ENCODE results near the gene PHETA1. TPM values are rescaled to one million over a fixed set of nuclear protein-coding genes. Genes with fewer than 3 reads are reported as not detected.

Gene PHETA1
- total RNA-seq, 1 experiment from 2014 or later, result 26.2 TPM

DNA sequence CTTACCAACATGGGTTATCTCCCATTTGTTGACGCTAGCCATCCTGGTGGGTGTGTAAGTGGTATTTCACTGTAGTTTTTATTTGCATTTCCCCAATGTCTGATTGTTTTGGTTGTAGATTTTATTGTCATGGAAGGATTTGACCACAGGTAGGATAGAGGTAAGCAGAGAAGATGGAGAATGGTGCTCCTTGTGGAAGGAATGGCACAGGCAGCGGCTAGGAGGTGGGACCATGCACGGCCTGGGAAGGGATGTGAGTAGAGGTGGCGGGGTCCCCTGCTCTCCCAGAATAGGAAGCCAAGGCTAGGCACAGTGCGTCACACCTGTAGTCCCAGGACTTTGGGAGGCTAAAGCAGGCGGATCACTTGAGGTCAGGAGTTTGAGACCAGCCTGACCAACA lies 41.4 kb downstream of the PHETA1 start:
- Histone ChIP-seq H3K4me1 (replicated peaks; ENCODE audit: insufficient read depth) (no peaks in the 10 kb centered on the region), H3K27ac (no peak overlapping the region), H3K9me2 (ENCODE audit: insufficient read depth) (no peaks in the 10 kb centered on the region), H4K20me1 (ENCODE audit: insufficient read depth) (no peaks in the 10 kb centered on the region), H3K4me3 (no peak overlapping the region), H3F3A (ENCODE audit: insufficient read depth, low read depth) (peaks cover 10% of the 10 kb centered on the region; the same call in 1 of the 2 replicates), H2AFZ (no peak overlapping the region), H3K36me3 (ENCODE audit: low read depth) (no peaks in the 10 kb centered on the region), H3K9me3 (ENCODE audit: insufficient read depth, low read depth) (no peaks in the 10 kb centered on the region), H3K27me3 (ENCODE audit: insufficient read depth, low read depth) (no peaks in the 10 kb centered on the region), H3K79me2 (ENCODE audit: low read depth) (no peaks in the 10 kb centered on the region), H3K4me2 (no peak overlapping the region)
- no peak for DNase-seq
- ChIA-PET POLR2A (ENCODE audit: unreplicated experiment) (no interaction called here), CTCF (no interaction called here)
- TF ChIP-seq, protein P1, sequence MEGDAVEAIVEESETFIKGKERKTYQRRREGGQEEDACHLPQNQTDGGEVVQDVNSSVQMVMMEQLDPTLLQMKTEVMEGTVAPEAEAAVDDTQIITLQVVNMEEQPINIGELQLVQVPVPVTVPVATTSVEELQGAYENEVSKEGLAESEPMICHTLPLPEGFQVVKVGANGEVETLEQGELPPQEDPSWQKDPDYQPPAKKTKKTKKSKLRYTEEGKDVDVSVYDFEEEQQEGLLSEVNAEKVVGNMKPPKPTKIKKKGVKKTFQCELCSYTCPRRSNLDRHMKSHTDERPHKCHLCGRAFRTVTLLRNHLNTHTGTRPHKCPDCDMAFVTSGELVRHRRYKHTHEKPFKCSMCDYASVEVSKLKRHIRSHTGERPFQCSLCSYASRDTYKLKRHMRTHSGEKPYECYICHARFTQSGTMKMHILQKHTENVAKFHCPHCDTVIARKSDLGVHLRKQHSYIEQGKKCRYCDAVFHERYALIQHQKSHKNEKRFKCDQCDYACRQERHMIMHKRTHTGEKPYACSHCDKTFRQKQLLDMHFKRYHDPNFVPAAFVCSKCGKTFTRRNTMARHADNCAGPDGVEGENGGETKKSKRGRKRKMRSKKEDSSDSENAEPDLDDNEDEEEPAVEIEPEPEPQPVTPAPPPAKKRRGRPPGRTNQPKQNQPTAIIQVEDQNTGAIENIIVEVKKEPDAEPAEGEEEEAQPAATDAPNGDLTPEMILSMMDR (conservative IDR thresholded peaks at IDR 0.05), result no peak
- TF ChIP-seq EZH2 (IDR thresholded peaks at IDR 0.05; ENCODE audit: low read depth), result no peak
- intact Hi-C loops (cut with micrococcal nuclease; ENCODE audit: unreplicated experiment), result no loop called here
- no TSS peak for BruUV-seq (replicated peaks)

DNA sequence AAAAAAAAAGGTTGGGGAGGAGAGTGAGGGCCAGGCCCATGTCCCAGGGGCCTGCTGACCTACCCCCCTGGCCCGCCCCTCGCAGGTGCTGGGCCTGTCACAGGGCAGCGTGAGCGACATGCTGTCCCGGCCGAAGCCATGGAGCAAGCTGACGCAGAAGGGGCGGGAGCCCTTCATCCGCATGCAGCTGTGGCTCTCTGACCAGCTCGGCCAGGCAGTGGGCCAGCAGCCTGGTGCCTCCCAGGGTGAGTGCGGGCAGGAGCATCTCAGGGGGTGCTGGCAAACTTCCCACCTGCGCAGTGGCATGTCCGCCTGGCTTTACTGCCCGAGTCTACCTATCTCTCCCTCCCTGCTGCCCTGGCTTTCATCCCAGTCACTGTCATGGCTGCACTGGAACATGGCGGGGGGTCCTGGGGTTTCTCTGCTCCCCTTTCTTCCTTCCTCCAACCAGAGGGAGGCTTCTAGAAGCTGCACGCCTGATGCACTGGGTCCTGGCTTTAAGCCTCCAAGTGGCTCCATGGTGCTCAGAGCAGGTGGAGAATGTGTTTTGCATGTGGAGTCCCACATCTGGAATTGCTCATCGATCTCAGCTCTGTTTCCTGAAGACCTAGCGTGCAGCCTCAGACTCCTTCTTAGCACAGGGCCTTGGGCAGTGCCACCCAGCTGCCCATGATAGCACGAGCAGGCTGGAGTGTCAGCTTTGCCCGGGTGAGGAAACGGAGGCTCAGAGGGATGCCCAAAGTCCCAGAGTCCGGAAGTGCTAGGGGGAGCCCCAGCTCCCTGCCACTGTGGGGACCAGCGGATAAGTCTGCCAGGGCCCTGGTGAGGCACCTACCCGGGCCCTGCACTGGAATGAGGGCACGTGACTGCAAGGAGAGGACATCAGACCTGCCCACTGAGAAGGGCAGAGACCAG lies 46.3 kb downstream of the PHETA1 start:
- Histone ChIP-seq H2AFZ (no peak overlapping the region), H3K27me3 (ENCODE audit: insufficient read depth, low read depth) (no peaks in the 10 kb centered on the region), H3F3A (ENCODE audit: insufficient read depth, low read depth) (peaks cover 9% of the 10 kb centered on the region; the same call in 1 of the 2 replicates), H3K9me2 (ENCODE audit: insufficient read depth) (no peaks in the 10 kb centered on the region), H3K9me3 (ENCODE audit: insufficient read depth, low read depth) (no peaks in the 10 kb centered on the region), H3K4me3 (no peak overlapping the region), H3K4me1 (replicated peaks; ENCODE audit: insufficient read depth) (no peaks in the 10 kb centered on the region), H3K79me2 (ENCODE audit: low read depth) (no peaks in the 10 kb centered on the region), H4K20me1 (ENCODE audit: insufficient read depth) (no peaks in the 10 kb centered on the region), H3K4me2 (no peak overlapping the region), H3K36me3 (ENCODE audit: low read depth) (no peaks in the 10 kb centered on the region), H3K27ac (no peak overlapping the region)
- DNase-seq, result no peak
- TF ChIP-seq, protein P1 (conservative IDR thresholded peaks at IDR 0.05), result no peak
- TF ChIP-seq EZH2 (IDR thresholded peaks at IDR 0.05; ENCODE audit: low read depth), result no peak
- ChIA-PET CTCF (no interaction called here), POLR2A (ENCODE audit: unreplicated experiment) (interaction anchor here (0.5 to 0.6 kb wide), 2 partner anchors 77 to 406 kb away, joined by 4 to 5 read pairs; no protein-coding TSS in a partner anchor)
- intact Hi-C loops (cut with micrococcal nuclease; ENCODE audit: unreplicated experiment), result no loop called here
- BruUV-seq (replicated peaks), result no TSS peak

DNA sequence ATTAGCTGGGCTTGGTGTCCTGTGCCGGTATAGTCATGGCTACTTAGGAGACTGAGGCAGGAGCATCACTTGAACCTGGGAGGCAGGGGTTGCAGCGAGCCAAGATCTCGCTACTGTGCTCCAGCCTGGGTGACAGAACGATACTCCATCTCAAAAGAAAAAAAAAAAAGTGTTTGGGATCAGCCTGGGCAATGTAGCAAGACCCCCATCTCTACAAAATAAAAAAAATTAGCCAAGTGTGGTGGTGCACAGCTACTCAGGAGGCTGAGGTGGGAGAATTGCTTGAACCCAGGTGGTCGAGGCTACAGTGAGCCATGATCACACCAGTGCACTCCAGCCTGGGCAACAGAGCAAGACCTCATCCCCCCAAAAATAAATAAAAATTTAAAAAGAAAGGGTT lies 47.6 kb downstream of the PHETA1 start:
- CTCF ChIA-PET, result no interaction called here
- H3K27ac ChIP-seq, result no peak overlapping the region
- H3K9me2 ChIP-seq (ENCODE audit: insufficient read depth), result no peaks in the 10 kb centered on the region
- H3K27me3 ChIP-seq (ENCODE audit: insufficient read depth, low read depth), result no peaks in the 10 kb centered on the region
- BruUV-seq (replicated peaks), result no TSS peak
- H3K4me1 ChIP-seq (replicated peaks; ENCODE audit: insufficient read depth), result no peaks in the 10 kb centered on the region
- H3K4me3 ChIP-seq, result no peak overlapping the region
- no peaks in the 10 kb centered on the region for H3F3A ChIP-seq (ENCODE audit: insufficient read depth, low read depth)
- no peak overlapping the region for H3K4me2 ChIP-seq
- no peaks in the 10 kb centered on the region for H3K79me2 ChIP-seq (ENCODE audit: low read depth)
- POLR2A ChIA-PET (ENCODE audit: unreplicated experiment), result no interaction called here
- no peaks in the 10 kb centered on the region for H3K9me3 ChIP-seq (ENCODE audit: insufficient read depth, low read depth)
- no peak overlapping the region for H2AFZ ChIP-seq
- H4K20me1 ChIP-seq (ENCODE audit: insufficient read depth), result no peaks in the 10 kb centered on the region
- no peak for DNase-seq
- H3K36me3 ChIP-seq (ENCODE audit: low read depth), result no peaks in the 10 kb centered on the region
- intact Hi-C loops (cut with micrococcal nuclease; ENCODE audit: unreplicated experiment), result no loop called here
- TF ChIP-seq EZH2 (IDR thresholded peaks at IDR 0.05; ENCODE audit: low read depth), result no peak
- TF ChIP-seq, protein P1 (conservative IDR thresholded peaks at IDR 0.05), result no peak

All from PC-9 (cell line).